Activated B cell treated with CpG ODN at 0.5 μM for 24 hours (primary cell): ENCODE measurements around the gene SMAD4. TPM values are rescaled to one million over a fixed set of nuclear protein-coding genes. Genes with fewer than 3 reads are reported as not detected.

ENCODE experiments used
- ATAC-seq: fragments of 200-7000 bp; cut with Tn5 transposase; one replicate; pipeline ENCODE4 v1.10.0; 2021; ENCODE audit warnings: low read depth, mild to moderate bottlenecking, moderate library complexity
- CTCF ChIA-PET: fragments of 350-600 bp; sonication (Branson Sonifier 250); formaldehyde crosslinking; loops from one replicate; lab custom pipeline; 2021; ENCODE audit warnings: antibody characterized with exemption; lab: Charles Lee
- POLR2A ChIA-PET: fragments of 350-600 bp; sonication (Branson Sonifier 250); formaldehyde crosslinking; loops from one replicate; lab custom pipeline; 2021; ENCODE audit warnings: antibody characterized with exemption; lab: Charles Lee
- DNase-seq: peaks from one replicate; pipeline ENCODE4 v3.0.0; 2022
- H3K27ac Mint-ChIP-seq: one replicate; pipeline ENCODE4 v1.8.0; 2020; ENCODE audit warnings: mixed read lengths
- H3K27me3 Mint-ChIP-seq: one replicate; pipeline ENCODE4 v1.8.0; 2021; ENCODE audit warnings: mixed read lengths
- H3K36me3 Mint-ChIP-seq: one replicate; pipeline ENCODE4 v1.8.0; 2021; ENCODE audit warnings: low read depth, mixed read lengths
- H3K4me1 Mint-ChIP-seq: one replicate; pipeline ENCODE4 v1.8.0; 2021; ENCODE audit warnings: mixed read lengths
- H3K4me3 Mint-ChIP-seq: one replicate; pipeline ENCODE4 v1.8.0; 2020; ENCODE audit warnings: mild to moderate bottlenecking, mixed read lengths
- H3K9me3 Mint-ChIP-seq: one replicate; pipeline ENCODE4 v1.8.0; 2020; ENCODE audit warnings: mixed read lengths
- intact Hi-C: fragments of 100-400 bp; cut with micrococcal nuclease; formaldehyde crosslinking; loops from one replicate; pipeline ENCODE4 v1.15.1; 2024
- total RNA-seq: library from RNA; stranded (reverse); gene quantifications from 2 replicates; pipeline ENCODE4 v1.2.3, GENCODE V29; 2022
- TF ChIP-seq, protein P1 (sequence below): fragments of 200-600 bp; IDR thresholded peaks from one replicate; pipeline ENCODE4 v1.8.0; 2022; ENCODE audit warnings: antibody characterized with exemption, mild to moderate bottlenecking

SMAD4 gene
- total RNA-seq, 1 donor from 2014 or later: 94.9 TPM

DNA sequence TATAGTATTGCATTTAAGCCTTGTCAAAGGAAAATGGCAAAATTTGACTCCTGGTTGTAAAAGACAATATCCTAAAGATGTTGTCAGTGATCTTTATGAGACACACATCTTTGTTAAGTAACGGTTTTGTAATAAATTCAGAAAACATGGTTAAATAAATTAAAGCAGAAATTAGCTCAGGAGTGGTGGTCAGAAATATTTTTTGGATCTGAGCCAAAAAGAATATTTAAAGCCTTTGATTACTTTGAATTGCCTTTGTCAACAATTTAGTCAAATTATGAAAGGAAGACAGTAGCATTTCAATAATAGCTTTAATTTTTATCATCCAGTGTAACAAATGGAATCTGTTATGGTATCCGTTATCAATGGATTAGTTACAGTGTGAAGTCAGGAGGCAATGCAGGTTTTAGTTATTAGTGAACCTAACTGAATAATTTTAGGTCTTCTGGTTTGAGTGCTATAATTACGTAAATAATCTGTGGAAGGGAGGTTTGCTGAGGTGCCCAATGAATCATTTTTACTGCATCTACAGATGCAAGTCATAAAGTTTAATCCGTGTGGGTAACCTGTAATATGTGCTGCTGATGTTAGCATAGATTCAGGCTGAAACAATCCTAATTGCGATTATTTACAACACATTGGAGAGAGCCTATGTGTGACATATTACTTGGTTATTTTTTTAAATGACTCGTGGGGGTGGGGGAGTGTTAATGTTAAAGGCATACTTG, 42.7 kb downstream of the SMAD4 start:
- H3K27me3 Mint-ChIP-seq: no peaks in the 10 kb centered on the region
- intact Hi-C loops: loop anchor here (5.0 kb wide), 1 partner anchor 40 kb away; the partner anchor contains the start of gene SMAD4

DNA sequence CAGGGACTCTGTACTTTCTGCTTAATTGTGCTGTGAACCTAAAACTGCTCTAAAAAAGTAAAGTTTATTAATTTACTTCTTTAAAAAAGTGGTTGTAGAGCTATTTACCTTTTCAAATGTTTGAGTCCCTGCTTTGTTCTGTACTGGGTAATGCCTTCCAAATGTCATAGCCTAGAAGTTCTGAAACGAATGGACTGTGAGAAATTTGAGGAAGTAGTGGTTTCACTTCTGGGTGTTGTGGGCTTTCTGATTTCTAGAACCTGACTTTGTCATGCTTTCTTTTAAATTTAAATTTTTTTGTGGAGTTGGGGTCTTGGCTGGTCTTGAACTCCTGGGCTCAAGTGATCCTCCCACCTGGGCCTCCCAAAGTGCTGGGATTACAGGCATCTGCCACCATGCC, 44.6 kb downstream of the SMAD4 start:
- Mint-ChIP-seq H3K27ac (peak overlapping the region; percentile 15), H3K27me3 (no peaks in the 10 kb centered on the region), H3K4me3 (no peak overlapping the region), H3K9me3 (no peaks in the 10 kb centered on the region), H3K36me3 (peaks cover 78% of the 10 kb centered on the region), H3K4me1 (peaks cover 27% of the 10 kb centered on the region)
- CTCF ChIA-PET: no interaction called here
- TF ChIP-seq, protein P1, sequence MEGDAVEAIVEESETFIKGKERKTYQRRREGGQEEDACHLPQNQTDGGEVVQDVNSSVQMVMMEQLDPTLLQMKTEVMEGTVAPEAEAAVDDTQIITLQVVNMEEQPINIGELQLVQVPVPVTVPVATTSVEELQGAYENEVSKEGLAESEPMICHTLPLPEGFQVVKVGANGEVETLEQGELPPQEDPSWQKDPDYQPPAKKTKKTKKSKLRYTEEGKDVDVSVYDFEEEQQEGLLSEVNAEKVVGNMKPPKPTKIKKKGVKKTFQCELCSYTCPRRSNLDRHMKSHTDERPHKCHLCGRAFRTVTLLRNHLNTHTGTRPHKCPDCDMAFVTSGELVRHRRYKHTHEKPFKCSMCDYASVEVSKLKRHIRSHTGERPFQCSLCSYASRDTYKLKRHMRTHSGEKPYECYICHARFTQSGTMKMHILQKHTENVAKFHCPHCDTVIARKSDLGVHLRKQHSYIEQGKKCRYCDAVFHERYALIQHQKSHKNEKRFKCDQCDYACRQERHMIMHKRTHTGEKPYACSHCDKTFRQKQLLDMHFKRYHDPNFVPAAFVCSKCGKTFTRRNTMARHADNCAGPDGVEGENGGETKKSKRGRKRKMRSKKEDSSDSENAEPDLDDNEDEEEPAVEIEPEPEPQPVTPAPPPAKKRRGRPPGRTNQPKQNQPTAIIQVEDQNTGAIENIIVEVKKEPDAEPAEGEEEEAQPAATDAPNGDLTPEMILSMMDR: no peak
- intact Hi-C loops: loop anchor here (1.0 to 5.0 kb wide), 4 partner anchors 9 to 123 kb away; partner anchors contain the start of genes MEX3C and SMAD4
- ATAC-seq (peak; percentile 92), DNase-seq (no peak)
- POLR2A ChIA-PET: interaction anchor here (1.1 kb wide), 1 partner anchor 106 kb away, joined by 7 read pairs; no protein-coding TSS in a partner anchor

More for the DNA sequence above, 42.7 kb downstream of the SMAD4 start:
- CTCF ChIA-PET: no interaction called here
- Mint-ChIP-seq H3K27ac (no peak overlapping the region), H3K9me3 (no peaks in the 10 kb centered on the region), H3K4me3 (no peak overlapping the region), H3K4me1 (peaks cover 27% of the 10 kb centered on the region), H3K36me3 (peaks cover 75% of the 10 kb centered on the region)
- ATAC-seq (no peak), DNase-seq (no peak)
- POLR2A ChIA-PET: no interaction called here
- TF ChIP-seq, protein P1: no peak

DNA sequence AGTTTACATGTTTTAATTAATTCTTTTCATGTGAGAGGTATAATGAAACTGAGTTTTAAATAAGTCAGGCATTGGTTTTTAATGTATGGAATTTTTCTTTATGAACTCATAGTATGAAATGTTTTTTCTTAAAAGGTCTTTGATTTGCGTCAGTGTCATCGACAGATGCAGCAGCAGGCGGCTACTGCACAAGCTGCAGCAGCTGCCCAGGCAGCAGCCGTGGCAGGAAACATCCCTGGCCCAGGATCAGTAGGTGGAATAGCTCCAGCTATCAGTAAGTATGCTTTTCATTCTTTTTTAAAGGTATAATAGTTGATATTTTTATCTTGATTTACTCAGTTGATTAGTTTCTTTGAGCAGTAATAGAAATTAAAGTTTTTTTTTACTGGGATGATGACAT, 46.5 kb downstream of the SMAD4 start:
- Mint-ChIP-seq H3K36me3 (peaks cover 78% of the 10 kb centered on the region), H3K27ac (no peak overlapping the region), H3K4me3 (no peak overlapping the region), H3K9me3 (no peaks in the 10 kb centered on the region), H3K27me3 (no peaks in the 10 kb centered on the region), H3K4me1 (peaks cover 29% of the 10 kb centered on the region)
- ChIA-PET CTCF (no interaction called here), POLR2A (no interaction called here)
- ATAC-seq (no peak), DNase-seq (no peak)
- intact Hi-C loops: loop anchor here (5.0 kb wide), 1 partner anchor 121 kb away; the partner anchor contains the start of gene MEX3C
- TF ChIP-seq, protein P1: no peak

DNA sequence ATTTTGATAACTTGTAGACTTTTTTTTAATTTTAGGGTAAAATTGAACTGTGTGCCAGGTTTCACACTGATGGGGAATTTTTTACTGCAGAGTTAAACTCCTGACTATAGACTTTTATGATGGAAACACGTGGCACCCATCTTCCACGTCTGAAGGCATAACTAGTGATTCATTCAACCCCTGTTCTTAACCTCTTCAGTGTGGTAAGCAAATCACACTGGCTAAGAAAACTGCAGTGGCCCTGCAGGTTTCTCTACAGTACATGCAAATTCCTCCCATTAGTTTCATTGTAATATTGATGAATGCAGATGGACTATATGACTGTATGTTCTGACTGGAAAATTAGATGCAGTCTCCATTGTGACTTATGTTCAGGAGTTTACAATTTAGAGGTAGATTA, 47.2 kb downstream of the SMAD4 start:
- DNase-seq: no peak
- ATAC-seq: peak; percentile 33
- POLR2A ChIA-PET: no interaction called here
- CTCF ChIA-PET: no interaction called here
- no peak overlapping the region for H3K4me3 Mint-ChIP-seq
- no peaks in the 10 kb centered on the region for H3K27me3 Mint-ChIP-seq
- TF ChIP-seq, protein P1: no peak
- intact Hi-C loops: loop anchor here (5.0 kb wide), 1 partner anchor 120 kb away; the partner anchor contains the start of gene MEX3C
- H3K9me3 Mint-ChIP-seq: no peaks in the 10 kb centered on the region
- peaks cover 34% of the 10 kb centered on the region for H3K4me1 Mint-ChIP-seq
- no peak overlapping the region for H3K27ac Mint-ChIP-seq
- H3K36me3 Mint-ChIP-seq: peaks cover 78% of the 10 kb centered on the region

DNA sequence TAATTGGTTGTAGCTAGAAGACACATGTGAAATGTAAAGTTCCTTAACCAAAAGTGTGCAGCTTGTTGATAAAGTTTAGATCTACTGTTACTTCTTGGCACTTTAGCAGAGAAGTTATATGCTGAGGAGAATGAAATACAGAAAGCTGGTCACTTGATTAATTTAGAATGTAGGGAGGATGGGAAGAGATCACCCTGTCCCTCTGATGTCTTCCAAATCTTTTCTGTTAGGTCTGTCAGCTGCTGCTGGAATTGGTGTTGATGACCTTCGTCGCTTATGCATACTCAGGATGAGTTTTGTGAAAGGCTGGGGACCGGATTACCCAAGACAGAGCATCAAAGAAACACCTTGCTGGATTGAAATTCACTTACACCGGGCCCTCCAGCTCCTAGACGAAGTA, 48.0 kb downstream of the SMAD4 start:
- ATAC-seq (no peak), DNase-seq (no peak)
- TF ChIP-seq, protein P1: no peak
- intact Hi-C loops: loop anchor here (5.0 kb wide), 1 partner anchor 119 kb away; the partner anchor contains the start of gene MEX3C
- H3K27me3 Mint-ChIP-seq: no peaks in the 10 kb centered on the region
- CTCF ChIA-PET: no interaction called here
- H3K4me1 Mint-ChIP-seq: peaks cover 42% of the 10 kb centered on the region
- POLR2A ChIA-PET: no interaction called here
- H3K4me3 Mint-ChIP-seq: no peak overlapping the region
- H3K9me3 Mint-ChIP-seq: no peaks in the 10 kb centered on the region
- no peak overlapping the region for H3K27ac Mint-ChIP-seq
- H3K36me3 Mint-ChIP-seq: peaks cover 77% of the 10 kb centered on the region
